ENCODE results near the gene STPG1.

The STPG1 gene

DNA sequence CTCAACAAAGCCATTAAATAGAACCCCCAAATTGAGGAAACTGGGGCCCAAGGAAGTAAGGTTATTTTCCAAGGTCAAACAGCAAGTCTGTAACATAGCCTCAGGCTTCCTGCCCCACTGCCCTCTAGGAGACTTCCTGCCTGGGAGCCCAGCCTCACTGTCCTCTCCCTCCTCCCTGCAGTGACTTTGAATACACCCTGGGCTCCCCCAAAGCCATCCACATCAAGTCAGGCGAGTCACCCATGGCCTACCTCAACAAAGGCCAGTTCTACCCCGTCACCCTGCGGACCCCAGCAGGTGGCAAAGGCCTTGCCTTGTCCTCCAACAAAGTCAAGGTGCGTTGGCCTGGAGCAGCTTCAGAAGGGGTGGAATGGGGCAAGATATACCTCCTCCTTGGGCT lies 76.1 kb downstream of the STPG1 start:
- no peak for DNase-seq

GRCh38 chr1:24336075-24336474 lies 77.5 kb downstream of the STPG1 start:
- no peak for DNase-seq

- no peak for DNase-seq
Measured at GRCh38 chr1:24331961-24332673, 81.5 kb downstream of the STPG1 start.

DNA sequence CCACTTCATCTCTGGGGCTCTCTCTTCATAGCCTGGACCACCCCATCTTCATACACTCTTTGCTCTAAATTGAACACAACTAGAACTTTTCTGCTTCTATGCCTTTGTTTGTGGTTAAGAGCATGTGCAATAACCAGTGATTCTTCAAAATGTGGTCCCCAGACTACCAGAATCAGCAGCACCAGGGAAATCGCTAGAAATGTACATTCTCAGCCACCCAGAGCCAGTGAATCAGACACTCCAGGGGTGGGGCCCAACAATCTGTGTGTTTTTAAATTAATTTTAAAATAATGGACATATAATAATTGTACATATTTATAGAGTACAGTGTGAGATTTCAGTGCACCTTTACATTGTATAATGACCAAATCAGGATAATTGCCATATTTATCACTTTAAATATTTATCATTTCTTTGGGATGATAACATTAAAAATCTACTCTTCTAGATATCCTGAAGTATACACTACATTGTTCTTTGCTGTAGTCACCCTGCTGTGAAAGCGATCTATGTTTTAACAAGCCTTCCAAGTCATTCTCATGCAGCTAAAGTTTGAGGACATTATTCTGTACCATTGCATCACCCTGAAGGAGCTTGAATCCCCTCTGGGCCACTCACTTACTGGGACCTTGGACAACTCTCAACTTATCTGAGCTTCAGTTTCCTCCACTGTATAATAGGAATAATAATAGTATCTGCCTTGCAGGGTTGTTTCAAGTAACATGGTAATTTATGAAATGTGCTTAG lies 83.6 kb downstream of the STPG1 start:
- no peak for DNase-seq

DNA sequence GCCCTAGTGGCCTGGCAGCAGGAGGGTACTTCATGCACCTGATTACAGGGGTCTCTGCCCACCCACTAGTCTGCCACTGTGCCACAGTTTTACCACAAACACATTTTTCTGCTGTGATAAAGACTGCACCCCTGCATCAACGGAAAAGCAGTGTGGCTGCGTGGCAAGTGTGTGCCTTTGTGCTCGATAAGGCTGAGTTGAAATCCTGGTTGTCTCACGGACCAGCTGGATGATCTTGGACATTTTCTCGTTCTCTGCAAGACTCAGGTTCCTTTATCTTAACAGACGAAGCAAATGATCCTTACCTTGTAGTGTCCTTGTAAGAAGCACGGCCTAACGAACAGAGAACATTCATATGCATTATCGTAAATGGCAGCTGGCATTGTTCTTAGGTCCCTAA lies 84.3 kb downstream of the STPG1 start:
- DNase-seq, result no peak

GRCh38 chr1:24327891-24328290 lies 85.7 kb downstream of the STPG1 start:
- DNase-seq, result no peak

DNA sequence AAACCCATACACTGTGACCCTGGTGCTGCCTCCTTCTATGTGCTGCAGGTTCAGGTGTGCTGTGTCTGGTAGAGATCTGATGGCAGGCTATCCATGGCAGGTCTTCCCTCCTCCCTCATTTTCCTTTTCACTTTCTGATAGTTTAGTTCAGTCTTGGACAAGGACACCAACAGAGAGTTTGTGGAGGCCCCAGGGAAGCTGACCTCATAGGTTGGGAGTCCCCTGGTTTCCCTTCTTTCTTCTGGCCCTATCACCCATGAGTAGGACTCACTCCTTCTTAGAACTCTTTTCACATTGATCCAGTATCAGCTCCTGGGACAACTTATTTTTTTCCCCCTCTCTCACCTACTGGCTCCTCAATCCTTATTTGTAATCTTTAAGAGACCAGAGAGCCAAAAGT lies 86.1 kb downstream of the STPG1 start:
- DNase-seq, result no peak

DNA sequence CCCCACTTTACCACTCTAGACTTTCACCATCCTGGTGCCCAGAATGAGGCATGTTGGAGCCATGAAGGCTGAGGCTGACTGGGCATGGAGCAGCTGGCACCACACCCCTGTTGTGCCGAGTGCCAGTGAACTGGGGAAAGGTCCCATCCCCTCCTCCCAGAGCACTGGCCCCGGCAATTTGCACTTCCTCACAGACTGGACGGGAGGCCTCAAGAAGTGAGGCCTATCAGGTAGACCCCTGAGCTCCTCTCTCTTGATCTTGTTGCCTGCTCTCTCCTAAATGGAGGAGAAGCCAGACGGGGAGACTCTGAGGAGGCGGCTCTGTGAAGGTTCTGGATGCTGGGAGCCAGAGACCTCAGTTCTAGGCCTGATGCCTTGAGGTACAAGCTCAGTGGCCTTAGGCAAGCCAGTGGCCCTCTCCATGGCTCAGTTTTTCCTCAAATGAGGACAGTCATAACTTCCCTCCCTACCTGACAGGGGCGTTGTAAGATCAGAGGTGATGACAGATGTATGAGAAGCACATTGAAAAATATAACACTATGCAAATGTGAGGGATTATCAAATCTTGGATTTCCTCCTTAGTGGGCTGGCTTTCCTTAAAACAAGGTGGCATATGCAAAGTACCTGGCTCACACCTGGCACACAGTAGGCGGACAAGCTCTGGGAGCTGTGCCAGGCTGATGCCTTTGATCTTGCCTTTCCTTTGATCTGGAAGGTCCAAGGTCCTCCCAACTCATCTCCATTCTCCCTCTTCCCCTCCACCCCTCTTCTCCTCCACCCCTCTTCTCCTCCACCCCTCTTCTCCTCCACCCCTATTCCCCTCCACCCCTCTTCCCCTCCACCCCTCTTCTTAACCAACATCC lies 87.8 kb downstream of the STPG1 start:
- no peak for DNase-seq

DNA sequence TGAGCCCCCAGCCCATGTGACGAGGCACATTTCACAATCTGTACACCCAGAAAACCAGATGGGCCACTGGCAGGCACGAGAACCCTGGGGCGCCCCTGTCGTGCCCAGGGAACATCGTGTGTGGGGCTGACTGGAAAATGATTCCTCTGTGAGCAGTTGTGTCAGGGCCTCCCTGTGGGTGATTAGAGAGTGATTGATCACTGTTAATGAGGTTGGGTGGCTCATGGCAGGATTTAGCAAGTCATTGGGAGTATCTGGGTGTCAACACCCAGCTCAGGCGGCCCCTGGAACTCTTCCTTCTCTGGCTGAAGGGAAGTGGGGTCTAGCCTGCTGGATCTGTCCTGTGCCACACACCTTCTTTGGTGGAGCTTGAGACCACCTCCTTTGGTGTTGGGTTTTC lies 88.7 kb downstream of the STPG1 start:
- no peak for DNase-seq

DNA sequence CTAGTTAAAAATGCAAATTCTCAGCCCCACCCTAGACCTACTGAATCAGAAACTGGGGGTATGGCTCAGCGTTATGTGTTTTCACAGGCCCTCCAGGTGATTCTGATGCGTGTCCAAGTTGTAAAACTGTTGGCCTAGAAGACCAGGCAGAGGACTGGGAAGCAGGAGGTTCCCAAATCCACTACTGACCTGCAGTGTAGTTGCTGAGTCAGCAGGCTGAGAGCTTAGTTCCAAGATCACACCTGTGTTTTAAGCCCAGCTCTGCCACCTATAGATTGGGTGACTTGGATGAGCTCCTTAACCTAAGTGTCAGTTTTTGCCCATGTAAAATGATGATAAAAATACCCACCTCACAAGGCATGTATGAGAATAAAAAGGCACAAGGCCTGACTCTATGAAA lies 90.3 kb downstream of the STPG1 start:
- no peak for DNase-seq

DNA sequence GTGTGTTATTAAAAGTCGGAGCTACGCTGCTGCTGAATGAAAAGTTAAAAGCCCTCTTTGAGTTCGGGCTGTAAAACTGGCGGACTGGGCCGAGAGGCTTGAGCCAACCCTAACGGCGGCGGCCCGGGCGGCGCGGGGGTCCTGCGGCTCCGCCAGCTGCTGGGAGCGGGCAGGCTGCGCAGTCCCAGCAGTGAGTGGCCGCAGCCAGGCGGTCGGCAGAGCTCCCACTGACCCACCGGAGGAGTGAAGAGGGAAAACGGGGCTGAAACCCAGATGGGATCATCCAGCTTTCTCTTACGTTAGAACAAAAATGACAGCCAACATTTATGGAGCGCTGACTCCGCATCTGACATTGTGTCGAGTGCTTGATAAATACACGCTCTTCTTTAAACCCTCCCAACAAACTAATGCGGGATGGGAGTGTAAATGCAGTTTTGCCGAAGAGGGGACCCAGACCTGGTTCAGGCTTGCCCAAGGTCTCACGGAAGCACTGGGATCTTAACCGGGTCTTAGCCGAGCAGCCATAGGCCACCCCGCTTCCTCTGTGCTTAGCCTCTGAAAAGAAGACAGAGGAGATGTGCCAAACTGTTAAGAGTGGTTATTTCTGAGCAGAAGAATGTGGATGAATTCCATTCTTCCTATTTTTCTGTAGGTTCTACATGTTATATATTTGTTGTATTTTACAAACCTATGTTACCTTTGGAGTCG lies 91.0 kb downstream of the STPG1 start:
- DNase-seq, result no peak

DNA sequence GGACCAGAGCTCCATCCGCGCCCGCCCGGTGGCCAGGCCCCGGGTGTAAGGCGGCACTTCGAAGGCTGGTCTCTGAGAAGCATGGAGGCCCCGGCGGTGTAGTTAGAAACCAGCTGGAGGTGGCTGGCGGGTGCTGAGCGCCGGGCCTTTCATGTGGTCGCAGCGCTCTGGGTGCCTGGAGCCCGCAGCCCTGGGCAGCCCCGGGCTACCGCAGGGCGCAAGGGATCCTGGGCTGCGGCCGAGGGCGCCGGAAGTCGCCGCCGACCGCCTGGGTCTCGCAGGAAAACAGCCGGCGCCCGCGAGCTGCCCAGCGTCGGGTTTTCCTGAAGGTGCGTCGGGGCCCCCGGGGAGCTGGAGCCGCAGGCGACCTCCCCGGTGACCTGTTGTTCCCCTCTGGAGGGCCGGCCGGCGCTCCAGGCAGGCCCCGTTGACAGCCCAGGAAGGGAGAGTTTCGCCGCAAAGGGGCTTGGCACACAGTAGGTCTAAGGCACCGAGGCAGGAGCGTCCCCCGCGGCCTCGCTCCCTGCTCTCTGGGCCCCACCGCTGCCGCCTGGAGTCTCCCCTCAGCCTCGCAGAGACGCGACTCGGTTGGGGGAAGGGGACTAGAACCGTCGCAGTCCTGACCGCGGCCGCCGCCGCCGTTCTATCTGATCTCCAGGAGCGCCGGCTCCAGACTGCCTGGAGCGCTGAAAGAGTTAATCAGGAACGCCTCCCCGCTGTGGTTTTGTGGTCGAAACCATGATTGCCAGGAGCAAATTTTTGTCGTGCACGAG lies 91.7 kb downstream of the STPG1 start:
- no peak for DNase-seq

GRCh38 chr1:24321126-24321525 lies 92.5 kb downstream of the STPG1 start:
- DNase-seq, result no peak

DNA sequence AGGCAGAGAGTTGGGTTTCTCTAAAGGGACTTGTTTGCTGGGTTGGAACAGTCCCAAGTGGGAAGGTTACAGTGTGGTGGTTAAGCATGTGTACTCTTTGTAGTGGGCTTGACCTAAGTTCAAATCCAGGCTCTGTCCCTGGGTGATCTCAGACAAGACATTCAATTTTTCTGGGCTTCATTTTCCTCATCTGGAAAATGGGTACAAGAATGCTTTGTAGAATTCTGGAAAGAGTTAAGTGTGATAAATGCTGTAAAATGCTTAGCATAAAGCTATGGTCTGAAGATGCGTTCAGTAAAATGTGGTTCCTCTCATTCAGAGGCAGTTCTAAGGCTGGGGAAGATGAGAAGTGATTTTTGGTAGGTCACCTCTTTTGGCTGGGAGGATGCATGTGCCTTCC lies 93.6 kb downstream of the STPG1 start:
- DNase-seq, result no peak

GRCh38 chr1:24319312-24319863 lies 94.2 kb downstream of the STPG1 start, which contains the start of gene GRHL3:
Gene GRHL3, plus strand, starts transcription at chr1:24319357. Its CDS starts 195 bp downstream, at chr1:24319552.
- DNase-seq, result peak; percentile 30

DNA sequence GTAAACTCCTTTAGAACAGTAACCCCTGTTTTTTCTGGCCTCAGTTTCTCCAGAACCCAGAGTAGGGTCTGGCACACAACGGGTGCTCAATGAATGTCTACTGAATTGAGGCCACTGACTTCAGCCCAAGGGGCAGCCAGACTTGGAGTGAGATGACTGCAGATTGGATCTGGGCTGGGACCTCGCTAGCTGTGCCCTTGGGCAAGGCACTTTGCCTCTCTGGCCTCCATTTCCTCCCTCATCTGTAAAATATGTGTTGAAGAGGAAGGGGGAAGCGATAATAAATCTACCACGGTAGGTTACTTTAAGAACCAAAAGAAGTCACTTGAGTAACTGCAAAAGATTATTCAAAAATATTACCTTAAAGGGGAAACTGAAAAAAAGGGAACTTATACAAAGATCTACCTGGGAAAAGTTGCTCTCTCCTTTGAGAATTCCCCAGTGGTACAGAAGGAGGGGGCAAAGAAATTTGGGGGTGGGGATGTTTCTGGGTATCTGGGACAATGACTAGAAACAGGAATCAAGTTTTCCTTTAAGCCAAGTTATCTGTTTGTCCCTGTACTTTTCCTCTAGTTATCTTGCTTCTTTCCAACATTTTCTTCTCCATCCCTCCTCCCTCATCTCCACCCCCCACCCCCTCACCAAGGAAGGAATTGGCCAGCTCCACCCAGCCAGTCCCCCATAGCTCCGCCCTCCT lies 94.8 kb downstream of the STPG1 start:
- no peak for DNase-seq

GRCh38 chr1:24317956-24318614 lies 95.5 kb downstream of the STPG1 start:
- no peak for DNase-seq

- DNase-seq, result no peak
Measured at GRCh38 chr1:24317081-24317480, 96.5 kb downstream of the STPG1 start.

GRCh38 chr1:24316645-24317044 lies 96.9 kb downstream of the STPG1 start:
- no peak for DNase-seq

DNA sequence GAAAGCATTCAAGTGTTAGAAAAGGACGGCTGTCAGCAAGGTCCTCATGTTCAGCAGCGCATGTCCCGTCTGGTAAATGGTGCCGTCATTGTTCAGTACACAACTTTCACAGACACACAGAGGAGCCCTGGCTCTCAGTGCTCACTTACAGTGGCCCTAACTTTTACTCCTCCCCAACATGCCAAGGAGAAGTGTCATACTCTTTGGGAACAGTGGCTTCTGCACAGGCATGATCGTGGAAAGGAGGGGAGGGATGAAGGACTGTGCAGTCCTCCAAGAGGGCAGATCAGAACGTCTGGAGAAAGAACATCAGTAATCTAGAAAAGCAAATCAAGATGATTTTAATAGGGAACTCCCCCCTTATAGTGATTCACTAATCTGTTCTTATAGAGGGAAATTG lies 98.2 kb downstream of the STPG1 start:
- no peak for DNase-seq

GRCh38 chr1:24311741-24312140 lies 101.8 kb downstream of the STPG1 start:
- no peak for DNase-seq

Data from NCI-H748 treated with DMSO at 0.1 percent for 48 hours (cell line).